HG03520 (cell line): ENCODE data around the gene LYPLAL1.
A peak's percentile ranks its signal among the peaks of the same experiment; 100 is the strongest.

Experiments used
- ATAC-seq: cut with Tn5 transposase; IDR thresholded peaks from one replicate; pipeline ENCODE4 v1.9.1; 2021; ENCODE audit warnings: mild to moderate bottlenecking, moderate library complexity; ENCODE audit not compliant: unreplicated experiment

The LYPLAL1 gene

DNA sequence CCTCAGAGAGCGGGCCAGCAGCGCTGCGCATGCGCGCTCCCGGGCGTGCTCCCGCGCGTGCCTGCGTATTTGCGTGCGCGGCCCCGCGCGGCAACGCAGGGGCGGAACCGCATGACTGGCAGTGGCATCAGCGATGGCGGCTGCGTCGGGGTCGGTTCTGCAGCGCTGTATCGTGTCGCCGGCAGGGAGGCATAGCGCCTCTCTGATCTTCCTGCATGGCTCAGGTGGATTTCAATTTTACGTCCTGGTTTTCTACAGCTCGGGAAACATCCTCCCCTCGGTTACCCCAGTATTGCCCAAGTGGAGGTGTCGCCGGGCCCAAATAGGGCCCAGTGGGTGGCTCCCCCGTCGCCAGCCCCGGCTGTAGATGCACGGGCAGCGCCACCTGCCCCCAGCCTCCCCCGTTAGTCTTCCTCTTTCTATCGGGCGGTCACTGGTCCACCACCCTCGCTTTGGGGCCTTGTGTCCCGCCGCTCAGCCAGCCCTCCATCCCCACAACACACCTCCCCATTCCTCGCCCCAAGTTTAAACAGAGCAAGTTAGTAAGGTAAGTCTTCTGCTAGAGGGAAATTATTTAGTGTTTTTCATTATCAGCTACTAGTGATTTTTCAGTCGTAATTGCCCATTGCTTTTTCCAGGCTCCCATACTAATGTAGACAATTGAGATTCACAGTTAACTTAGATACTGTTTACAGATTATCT, at the start of gene LYPLAL1:
TSS of gene LYPLAL1 (plus strand) at position 121 of the 702 bp plus-strand sequence. CDS start at position 134, 13 bp downstream.
- ATAC-seq = peak; percentile 63

DNA sequence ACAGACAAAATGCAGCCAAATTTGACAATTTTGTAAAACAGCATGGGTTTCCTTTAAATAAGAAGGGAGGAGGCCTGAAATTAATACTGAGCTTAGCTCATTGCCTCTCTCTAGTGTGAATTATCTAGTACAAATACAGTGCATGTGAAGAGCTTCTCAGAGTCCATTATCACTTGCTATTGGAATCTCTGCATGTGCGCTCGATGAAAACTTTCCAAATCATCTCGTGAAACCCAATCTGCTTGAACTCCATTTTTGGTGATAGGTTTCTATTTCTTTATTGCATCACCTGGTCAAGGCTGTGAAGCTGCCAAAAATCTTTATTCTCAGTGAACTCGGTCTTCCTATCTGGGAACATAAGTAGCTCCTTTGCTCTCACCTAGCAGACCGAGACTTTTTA, 49.5 kb upstream of the LYPLAL1 start:
- ATAC-seq = no peak

DNA sequence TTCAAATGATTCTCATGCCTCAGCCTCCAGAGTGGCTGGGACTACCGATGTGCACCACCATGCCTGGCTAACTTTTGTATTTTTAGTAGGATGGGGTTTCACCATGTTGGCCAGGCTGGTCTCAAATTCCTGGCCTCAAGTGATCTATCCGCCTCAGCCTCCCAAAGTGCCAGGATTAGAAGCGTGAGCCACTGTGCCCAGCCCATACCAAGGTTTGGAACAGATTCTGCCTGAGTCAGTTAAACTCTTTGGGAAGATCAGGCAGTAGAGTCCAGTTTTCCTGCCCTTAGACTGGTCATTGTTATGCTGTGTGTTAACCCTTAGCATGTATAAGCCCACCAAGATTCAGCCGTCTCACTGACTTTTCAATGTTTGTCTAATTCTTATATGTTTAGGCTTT, 48.3 kb upstream of the LYPLAL1 start:
- ATAC-seq = no peak

DNA sequence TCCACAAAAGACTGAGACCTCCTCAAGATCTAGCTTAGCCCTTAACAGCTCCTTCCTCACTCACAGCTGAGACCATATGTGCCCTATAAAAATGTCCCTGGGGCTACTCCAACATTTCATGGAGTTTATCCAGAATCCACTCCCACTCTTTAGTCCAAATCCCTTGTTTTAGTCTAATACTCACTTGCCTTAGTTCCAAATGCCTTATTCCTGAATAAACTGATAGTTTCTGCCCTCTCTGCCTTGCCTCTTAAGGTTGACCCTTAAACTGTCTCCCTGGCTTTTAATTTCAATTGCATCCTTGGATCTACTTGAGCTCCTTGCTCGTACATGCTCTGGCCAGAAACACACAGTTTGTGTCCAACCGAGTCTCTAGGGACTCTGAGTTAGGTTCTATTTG, 47.3 kb upstream of the LYPLAL1 start:
- no peak for ATAC-seq

DNA sequence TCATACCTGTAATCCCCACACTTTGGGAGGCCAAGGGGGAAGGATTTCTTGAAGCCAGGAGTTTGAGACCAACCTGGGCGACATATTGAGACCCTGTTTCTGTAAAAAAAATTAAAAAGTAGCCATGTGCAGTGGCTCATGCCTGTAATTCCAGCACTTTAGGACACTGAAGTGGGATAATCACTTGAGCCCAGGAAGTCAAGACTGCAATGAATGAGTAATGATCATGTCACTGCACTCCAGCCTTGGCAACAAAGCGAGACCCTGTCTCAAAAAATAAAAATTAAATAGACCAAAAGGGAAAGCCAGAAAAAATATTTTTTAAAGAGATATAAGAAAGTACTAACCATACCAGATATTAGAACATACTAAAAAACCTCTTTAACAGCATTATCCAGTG, 44.7 kb upstream of the LYPLAL1 start:
- no peak for ATAC-seq

DNA sequence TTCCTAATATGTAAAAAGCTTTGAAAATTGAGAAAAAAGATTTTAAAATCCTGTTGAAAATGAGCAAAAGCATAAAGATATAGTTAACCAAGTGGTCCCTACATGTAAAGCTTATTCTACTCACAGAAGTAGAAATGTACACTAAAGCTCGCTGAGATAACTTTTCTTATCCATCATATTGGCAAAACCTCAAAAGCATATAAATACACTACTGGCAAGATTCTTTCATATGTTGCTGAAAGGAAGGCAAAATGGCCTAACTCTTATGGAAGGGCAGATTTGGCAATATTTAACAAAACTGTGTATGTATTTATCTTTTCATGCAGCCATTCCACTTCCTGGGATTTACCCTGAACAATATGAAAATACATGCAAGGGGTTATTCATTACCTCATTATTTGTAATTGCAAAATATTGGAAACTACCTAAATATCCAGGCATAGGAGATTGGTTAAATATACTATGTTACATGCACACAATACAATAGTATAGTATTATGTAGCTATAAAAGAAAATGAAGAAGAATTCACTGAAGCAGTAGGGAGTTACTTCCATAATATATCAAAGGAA, 43.2 kb upstream of the LYPLAL1 start:
- no peak for ATAC-seq

DNA sequence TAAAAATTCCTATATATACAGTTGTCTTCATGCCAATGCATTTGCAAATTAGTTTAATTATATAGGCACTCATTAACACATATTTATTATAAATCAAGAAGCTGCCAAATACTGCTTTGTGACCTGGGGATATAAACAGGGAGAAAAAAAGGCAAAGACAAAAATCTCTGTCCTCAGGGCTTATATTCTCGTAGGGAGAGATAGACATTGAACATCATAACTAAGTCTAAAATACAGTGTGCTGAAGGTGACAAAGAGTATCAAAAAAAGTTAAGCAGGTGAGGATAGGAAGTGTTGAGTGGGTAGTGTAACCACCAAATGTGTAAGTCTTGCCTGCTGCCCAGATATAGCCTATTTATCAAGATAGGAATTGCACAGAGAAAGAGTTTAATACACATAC, 40.7 kb upstream of the LYPLAL1 start:
- no peak for ATAC-seq

DNA sequence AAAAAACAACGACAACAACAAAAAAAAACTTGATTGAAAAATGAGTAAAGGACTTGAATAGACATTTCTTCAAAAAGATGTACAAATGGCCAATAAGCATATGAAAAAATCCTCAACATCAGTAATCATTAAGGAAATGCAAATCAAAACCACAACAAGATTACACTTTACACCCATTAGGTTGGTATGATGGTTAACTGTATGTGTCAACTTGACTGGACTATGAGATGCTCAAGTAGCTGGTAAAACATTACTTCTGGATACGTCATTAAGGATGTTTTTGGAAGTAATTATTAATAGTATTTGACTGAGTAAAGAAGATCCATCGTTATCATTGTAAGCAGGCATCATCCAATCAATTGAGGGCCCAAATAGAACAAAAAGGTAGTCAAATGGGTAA, 34.9 kb upstream of the LYPLAL1 start:
- no peak for ATAC-seq

DNA sequence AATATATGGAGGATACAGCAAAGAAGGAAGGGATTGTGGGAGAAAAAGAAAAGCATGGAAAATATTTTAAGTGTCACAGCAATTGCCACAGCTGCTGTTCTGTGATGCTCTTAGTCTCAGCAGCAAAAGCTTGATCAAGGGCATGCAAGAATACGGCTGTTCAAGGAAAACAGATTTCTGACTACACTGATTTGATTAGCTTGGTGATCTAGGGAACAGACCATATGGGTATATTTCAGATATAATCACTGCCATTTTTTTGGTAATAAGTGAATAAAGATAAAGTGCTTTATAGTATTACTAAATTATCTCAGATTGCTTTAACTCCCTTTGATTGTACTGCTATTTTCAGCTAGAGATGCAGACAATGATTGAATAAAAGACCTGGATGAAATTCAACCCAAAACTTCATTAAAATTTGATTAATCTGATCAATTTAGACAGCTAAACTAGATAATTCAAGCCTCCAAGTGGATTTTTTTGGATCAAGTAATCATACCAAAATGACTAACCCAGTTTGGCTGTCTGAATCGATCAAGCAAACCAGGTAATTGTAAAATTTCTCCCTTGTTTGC, 33.3 kb upstream of the LYPLAL1 start:
- ATAC-seq = no peak

DNA sequence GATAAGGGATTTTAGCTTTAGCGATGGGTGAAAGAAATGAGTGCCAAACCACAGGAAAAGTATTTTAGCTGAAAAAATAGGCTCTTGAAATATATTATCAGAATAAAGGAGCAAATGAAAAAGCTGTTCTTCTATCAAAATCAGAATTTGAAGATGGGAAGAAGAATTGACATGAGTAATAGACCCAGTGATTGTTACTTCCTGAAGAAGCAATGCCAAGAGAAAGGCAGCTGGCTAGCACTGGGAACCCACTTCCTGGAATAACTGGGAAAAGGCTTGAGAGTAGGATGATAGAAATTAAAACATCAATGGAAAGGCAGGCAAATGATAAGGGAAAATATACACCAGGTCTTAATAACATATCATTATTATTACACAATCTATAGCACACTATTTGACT, 29.9 kb upstream of the LYPLAL1 start:
- ATAC-seq = no peak

DNA sequence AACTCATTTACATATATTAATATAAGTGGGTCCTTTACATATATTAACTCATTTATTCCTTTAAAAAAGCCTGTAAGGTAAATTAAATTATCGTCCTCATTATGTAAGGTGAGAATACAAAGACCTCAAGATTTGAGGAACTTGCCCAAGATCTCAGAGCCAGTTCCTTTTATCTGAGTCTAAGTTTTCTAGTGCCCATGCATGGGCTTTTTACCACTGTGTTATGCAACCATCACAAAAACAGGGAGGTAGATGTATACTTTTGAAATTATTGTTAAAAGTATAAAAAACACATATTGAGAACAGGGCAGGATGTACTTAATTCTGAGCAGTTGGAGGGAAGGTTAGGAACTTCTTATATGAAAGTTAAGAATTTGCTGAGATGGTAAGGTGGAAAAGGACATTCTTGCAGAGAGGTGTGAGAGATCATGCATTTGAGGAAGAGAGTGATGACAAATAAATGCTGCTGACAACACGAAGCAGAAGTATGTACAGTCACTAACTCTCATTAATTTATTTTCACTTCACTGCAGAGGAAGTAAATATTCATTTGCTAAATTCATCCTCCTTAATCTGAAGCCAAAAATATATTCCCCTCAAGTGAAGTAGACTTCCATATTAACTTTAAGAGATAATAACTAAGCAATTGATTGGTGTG, 28.9 kb upstream of the LYPLAL1 start:
- ATAC-seq = no peak

DNA sequence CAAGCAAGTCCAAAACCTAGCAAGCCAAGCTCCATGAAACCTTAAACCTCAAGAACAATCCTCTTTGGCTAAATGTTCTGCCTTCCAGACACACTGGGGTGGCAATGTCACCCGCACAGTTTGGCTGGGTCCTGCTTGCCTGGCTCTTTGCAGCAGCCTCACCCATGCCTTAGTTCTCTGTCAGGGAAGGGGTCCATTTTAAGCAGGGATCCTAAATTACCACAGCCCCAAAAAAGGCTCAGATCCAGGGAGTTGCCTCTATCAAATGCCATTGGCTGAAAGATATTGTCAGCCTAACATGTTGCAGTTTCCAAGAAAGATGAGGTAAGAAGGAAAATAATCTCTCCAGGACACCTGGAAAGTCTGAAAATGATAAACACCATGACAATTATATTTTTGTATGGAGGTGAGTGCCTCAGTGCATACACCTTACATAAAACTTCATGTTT, 26.1 kb upstream of the LYPLAL1 start:
- no peak for ATAC-seq

DNA sequence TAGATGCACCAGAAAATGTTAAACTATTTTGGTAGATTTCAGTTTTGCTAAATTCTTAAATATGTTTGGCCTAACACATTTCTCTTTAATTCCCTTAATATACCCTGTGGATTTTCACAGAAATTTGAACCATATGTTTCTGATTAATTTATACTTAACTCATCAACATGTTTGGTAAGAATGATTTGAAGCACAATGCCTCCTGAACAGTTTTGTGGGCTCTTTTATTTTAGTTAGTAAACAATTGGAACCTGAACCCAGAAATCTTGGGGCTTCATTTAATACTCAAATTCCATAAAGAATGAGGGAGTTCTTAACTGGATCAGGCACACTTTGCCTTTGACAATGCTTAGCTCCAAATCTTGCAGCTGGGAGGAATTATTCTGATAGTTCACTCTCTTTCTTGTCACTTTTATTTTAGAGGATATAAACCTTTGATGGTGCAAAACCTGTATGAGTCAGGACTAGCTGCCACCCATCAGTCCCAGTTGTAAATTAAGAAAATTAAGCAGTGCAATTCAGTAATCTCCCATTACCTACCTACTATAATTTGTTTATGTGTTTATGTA, 24.6 kb upstream of the LYPLAL1 start:
- ATAC-seq = no peak

DNA sequence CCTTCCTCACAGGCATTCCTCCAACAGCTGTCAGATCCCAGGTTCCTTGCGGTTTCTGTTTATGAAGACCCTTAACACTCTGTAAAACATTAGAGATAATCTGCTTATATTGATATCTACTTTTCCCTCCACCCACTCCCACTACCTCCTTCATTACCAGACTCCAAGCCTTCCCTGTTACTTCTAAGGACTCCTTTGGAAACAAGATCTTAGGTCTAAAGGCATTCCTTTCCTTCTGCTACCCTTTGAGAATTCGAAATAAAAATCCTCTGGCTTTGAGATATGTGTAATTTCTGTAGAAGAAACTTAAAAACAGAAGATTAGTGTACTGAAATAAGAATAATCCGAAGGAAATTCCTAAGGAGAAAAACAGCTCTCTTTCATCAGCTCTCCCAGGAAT, 23.7 kb upstream of the LYPLAL1 start:
- ATAC-seq = no peak

DNA sequence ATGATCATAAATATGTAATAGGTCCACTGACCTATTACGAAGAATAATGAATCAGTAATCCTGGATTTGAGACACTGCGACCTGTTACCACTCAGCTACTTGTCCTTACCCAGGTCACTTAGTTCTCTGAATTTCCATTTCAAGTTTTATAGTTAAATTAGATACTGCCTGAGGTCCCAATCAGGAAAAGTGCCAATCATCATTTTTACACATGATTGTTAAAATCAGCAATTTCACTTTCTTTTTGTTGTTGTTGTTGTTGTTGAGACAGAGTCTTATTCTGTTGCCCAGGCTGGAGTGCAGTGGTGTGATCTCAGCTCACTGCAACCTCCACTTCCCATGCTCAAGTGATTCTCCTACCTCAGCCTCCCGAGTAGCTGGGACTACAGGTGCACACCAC, 22.8 kb upstream of the LYPLAL1 start:
- ATAC-seq = no peak

DNA sequence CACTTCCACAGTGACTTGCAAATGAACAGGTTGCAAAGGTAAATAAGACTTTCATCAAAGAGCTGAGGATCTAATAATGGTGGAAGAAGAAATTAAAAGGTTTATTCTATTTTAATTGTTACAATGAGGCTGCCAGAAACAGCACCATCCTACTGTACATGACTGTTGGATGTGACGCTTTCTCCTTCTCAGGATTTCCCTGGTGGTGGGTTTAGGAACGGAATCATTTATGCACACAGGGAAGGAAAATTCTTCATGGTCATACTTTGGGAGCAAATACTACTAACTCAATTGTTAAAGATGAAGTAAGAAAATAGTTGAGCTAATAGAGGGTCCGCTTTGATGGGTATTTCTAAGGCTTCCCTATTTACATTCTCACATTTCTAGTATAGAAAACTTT, 22.2 kb upstream of the LYPLAL1 start:
- no peak for ATAC-seq

DNA sequence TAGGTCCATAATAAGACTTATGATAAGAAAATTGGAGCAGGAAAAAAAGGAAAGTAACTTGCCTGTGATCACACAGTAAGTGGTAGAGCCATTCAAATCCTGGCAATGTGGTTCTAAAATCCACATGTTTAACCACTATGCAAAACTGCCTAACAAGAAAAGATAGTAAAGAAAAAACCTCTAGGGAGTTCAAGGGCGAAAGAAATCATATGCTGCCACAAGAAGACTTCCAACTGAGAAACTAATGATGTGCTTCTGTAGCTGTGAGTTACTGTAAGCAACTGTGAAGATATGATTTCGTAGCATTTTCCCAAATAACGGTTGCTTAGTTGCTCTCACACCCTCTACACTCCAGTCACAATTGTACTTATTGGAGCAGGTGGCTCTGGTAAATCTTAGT, 20.9 kb upstream of the LYPLAL1 start:
- no peak for ATAC-seq

DNA sequence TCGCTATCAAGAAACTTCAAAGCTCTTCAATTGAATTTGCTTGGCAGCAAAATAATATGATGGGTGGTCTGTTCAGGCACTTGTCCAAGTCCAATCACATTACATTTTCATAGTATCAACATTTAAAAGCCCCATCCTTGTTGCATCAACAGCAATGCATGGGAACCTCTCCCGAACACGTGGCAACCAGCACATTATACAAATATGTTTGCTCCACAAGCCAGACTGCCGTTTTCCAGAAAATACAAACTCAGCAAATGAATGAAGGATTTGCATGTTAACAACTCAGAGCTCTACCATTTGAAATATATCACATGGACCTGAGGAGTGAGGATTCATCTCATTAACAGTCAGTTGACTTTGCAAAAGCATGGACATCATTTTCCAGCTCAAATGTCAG, 20.0 kb upstream of the LYPLAL1 start:
- no peak for ATAC-seq

DNA sequence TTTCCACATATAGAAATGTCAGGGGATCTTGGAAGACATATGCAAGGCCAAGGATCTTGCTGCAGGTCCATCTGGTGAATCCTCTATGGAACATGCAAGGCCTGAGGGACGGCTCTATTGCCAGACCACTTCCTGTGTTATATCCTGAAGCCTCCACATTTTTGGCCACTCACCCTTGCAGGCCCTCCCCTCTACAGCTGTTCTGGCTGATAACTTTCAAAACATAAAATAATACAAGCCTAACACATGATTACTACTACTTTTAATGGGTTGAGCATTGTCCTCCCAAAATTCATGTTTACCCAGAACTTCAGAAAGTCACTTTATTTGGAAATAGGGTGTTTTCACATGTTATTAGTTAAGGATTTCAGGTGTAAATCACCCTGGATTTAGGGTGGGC, 18.5 kb upstream of the LYPLAL1 start:
- no peak for ATAC-seq

DNA sequence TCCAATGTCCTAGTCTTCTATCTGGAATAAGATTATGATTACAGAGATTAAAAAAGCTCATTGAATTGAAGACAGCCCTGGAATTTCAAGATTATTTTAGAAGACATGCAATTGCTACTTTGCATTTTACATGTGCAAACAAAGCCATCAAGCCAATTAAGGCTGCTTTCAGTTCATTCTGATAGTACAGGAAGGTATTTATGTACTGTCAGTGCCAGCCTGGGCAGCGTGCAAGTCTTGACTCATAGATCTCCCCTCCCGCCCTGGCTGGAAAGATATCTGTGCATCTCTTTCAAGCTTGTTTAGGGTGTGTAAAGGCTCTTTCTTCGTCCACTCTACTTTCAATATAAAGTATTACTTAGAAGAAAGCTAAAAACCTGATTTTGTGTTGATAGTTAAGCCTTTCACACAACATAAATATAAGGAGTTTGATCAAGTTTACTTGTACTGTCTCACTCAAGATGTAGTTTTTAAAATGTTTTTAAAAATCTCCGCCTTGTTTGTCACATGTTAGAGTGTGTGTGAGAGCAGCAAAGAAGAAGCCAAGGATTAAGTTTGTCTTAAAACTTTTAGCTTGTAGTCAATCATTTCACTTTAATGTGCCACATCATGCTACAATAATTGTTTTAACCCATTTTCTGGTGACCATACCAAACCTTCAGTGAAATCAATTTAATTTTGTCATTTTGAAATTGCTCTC, 13.6 kb upstream of the LYPLAL1 start:
- no peak for ATAC-seq

DNA sequence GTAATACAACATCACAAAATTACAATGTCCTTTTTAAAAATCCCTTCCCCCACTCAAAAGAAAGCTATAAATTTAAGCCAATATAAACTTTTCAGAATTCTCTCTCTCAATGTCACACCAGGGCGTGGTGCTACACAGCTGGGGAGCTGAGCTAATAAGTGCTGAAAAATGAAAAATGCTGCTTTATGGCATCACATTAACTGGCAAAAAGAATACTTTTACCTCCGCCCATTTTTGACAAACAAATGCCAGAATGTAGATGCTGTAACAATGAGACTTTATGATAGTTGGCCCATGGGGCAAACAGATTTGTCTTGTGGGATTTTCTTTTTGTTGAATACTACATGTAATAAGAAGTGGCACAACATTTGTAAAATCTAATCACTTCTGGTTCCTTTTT, 12.7 kb upstream of the LYPLAL1 start:
- ATAC-seq = no peak
